Coronary artery (tissue), 2 donors: ENCODE measurements around the gene FBXL17.

ENCODE experiments used
- DNase-seq: peaks from one replicate; pipeline ENCODE4 v3.0.0-alpha.2; 2017; ENCODE audit warnings: low spot score
- H3K27ac ChIP-seq, 2 donors: fragments of 200-600 bp; sonication (generic); one replicate each; pipeline ENCODE4 v1.5.1; 2016 to 2019
- H3K4me3 ChIP-seq: fragments of 200-600 bp; sonication (generic); 2 replicates; pipeline ENCODE4 v1.5.1; 2016; ENCODE audit warnings: mild to moderate bottlenecking, moderate library complexity
- TF ChIP-seq, protein P1 (sequence below): fragments of 200-600 bp; sonication (generic); IDR thresholded peaks from one replicate; pipeline ENCODE4 v1.5.1; 2019; ENCODE audit warnings: antibody characterized with exemption

Gene FBXL17

DNA sequence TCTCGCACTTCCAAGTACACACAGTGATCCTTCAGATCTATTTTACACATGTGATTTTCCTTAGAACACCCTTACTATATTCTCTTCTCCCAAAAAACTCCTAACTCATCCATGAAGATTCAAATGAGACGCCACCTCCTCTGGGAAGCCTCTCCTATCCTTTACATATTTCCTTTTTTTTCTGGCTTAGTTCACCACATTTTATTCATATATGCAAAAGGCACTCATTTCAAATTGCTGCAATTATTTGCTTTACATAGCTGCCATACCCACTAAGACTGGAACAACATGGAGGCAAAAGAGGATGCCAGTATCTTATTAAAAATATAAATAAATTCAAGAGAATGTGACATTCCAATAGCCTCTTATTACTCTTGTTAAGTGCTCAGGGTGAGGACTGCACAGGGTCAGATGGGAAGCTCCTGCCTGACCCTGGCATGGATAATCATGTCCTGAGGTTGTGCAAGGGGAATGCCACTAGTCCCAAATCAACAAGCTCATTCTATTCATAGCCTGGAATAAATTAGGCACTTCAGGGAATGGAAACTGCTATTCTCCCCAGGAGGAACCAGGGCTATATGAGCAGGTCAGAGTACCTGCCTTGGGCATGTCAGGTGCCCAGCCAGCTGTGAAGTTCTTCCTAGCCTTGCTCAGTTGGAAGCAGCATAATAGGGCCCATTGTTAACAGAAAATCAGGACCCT is 262.9 kb downstream of the FBXL17 start:
- TF ChIP-seq, protein P1, sequence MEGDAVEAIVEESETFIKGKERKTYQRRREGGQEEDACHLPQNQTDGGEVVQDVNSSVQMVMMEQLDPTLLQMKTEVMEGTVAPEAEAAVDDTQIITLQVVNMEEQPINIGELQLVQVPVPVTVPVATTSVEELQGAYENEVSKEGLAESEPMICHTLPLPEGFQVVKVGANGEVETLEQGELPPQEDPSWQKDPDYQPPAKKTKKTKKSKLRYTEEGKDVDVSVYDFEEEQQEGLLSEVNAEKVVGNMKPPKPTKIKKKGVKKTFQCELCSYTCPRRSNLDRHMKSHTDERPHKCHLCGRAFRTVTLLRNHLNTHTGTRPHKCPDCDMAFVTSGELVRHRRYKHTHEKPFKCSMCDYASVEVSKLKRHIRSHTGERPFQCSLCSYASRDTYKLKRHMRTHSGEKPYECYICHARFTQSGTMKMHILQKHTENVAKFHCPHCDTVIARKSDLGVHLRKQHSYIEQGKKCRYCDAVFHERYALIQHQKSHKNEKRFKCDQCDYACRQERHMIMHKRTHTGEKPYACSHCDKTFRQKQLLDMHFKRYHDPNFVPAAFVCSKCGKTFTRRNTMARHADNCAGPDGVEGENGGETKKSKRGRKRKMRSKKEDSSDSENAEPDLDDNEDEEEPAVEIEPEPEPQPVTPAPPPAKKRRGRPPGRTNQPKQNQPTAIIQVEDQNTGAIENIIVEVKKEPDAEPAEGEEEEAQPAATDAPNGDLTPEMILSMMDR = no peak
- H3K4me3 ChIP-seq = no peak overlapping the region
- DNase-seq = no peak
- H3K27ac ChIP-seq = no peak overlapping the region

DNA sequence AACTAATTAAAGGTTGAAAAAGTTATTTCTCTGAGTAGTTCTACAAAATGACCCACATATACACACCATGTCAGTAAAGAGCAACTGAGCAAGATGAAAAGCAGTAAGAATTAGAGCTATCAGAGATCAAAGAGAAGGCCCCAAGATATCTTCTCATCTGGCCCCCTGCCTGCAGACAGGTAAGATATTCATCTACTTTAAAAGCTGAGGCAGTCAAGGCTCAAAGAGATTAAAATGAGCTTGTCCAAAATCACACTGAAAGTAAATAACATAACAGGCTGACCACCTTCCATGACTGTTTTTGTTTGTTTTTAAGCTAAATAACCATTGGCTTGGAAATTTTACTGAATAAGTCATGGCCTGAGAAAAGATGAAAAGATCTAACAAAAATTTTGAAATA is 266.2 kb downstream of the FBXL17 start:
- no peak for DNase-seq
- TF ChIP-seq, protein P1 = no peak
- no peak overlapping the region for H3K27ac ChIP-seq
- no peak overlapping the region for H3K4me3 ChIP-seq

DNA sequence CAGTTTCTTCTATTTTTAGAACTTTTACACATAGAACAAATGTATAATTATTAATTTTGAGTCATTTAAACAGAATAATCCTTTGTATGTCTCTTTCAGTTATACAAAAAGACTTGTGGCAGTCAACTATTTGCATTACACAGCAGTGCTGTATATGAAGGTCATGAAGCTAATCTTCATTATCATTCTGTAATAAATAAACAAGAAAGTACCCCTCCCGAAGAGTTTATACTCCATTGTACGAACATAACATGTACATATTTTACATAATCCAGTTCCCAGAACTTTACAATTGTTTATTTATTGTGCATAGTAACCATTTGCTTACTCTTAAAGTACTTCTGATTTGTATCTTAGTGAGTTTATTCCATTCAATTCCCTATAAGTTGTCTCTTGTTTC is 267.9 kb downstream of the FBXL17 start:
- TF ChIP-seq, protein P1 = no peak
- no peak for DNase-seq
- Histone ChIP-seq H3K4me3 (no peak overlapping the region), H3K27ac (no peak overlapping the region)

DNA sequence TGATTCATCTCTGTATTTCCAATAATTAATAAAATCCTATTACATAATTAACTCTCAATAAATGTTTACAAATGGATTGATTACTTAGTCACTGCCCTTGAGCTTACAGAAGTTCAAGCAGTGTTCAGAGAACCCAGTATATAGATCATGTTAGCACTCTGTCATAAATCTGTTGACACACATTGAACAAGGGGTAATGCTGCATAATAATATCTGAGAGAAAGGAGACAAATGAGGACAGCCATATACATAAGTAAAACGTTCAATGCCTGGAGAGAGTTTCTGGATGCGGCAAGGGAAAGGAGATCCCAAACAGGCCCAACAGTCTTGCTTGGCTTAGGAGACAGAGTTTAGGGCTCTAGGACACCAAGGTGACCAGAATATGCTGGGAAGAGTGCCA is 270.2 kb downstream of the FBXL17 start:
- Histone ChIP-seq H3K27ac (no peak overlapping the region), H3K4me3 (no peak overlapping the region)
- TF ChIP-seq, protein P1 = no peak
- no peak for DNase-seq

DNA sequence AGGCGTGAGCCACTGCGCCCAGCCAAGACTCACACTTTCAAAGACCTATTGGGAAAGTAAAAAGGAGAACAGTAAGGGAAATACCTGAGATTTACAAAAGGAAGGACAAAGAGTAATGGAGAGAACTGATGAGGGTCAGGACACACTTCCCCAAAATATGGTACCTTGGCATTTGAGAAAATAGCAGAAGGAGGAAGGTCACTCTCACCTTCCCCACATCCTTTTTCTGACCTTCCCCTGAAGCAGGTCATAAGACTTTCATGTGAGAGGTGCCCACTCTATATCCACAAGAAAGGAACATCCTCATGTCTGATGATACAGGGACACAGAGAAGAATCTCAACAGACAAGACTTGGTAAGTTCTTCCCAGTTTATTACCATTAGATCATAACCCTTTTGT is 272.8 kb downstream of the FBXL17 start:
- TF ChIP-seq, protein P1 = no peak
- Histone ChIP-seq H3K4me3 (no peak overlapping the region), H3K27ac (no peak overlapping the region)
- DNase-seq = no peak

DNA sequence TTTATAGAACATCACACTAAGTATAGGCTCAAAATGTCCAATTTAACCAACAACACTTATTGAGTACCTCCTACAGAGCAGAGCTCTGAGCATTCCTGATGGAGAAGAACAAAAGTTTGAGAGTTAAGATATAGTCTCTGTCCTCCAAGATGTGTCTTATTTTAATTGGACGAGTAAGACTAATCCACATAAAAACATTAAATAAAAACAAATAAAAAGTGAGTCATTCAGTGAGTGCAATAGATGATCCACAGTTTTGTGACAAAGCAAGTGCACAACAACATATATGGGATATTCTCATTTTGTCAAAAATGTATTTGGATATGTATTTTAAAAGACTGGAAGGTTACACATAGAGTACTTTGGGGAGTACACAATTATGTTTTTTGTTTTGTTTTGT is 277.4 kb downstream of the FBXL17 start:
- DNase-seq = no peak
- Histone ChIP-seq H3K27ac (no peak overlapping the region), H3K4me3 (no peak overlapping the region)
- TF ChIP-seq, protein P1 = no peak

DNA sequence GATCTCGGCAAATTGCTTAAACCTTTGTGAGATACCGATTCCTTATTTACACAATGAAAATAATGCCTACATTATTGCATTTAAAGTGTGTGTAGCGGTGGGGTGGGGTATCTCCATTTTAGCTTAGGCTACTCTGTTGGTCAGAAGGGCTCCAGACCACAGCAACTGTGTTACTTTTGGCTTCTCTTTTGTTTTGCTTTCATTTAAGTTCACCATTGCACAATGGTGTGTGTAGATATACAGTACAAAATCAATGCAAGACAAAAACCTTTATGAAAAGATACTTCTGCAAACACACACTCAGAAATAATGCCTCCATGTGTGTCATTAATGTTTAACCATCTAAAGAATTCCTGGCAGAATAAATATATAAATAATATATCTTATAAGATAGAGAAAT is 279.4 kb downstream of the FBXL17 start:
- TF ChIP-seq, protein P1 = no peak
- Histone ChIP-seq H3K4me3 (no peak overlapping the region), H3K27ac (no peak overlapping the region)
- DNase-seq = no peak
